Right renal pelvis (tissue), 4 donors: ENCODE measurements around the gene PCIF1. TPM values are rescaled to one million over a fixed set of nuclear protein-coding genes. Genes with fewer than 3 reads are reported as not detected.

Experiments used
- DNase-seq, 4 donors: peaks; one replicate each; pipeline ENCODE4 v3.0.0-alpha.2; 2013; ENCODE audit warnings: low read depth in 4 of 4, low spot score in 3 of 4, missing footprints in 1 of 4
- polyA plus RNA-seq, 4 donors: library from polyadenylated mRNA; unstranded; fragments of 120-200 nt; gene quantifications; one replicate each; pipeline ENCODE4 v1.2.1, GENCODE V29; 2013; ENCODE audit not compliant: insufficient read length in 4 of 4

PCIF1 gene
- polyA plus RNA-seq, 4 donors, result 48.2 to 56.2 (median 49.0) TPM

DNA sequence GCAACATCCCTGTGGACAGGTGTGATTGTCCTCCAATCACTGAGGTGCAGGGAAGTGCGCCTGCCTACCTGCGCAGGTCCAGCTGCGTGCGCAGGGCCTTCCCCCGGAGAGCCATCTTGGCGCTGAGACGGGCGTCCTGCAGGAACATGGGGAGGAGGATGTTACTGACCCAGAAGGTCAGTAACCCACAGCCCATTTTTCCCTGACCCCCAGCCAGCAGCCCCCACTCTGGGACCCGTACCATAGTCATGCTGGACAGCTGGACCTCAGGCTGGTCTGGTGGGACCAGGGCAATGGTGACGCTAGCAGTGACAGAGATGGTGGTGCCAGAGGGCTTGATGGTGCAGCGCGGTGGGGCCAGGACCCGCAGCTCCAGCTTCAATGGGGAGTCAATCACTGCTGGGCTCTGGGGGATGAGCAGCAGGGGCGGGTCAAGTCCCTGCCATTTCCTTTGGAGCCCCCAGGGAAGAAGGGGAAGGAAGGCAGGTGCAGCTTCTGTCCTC is 32.2 kb upstream of the PCIF1 start:
- DNase-seq, result no peak

DNA sequence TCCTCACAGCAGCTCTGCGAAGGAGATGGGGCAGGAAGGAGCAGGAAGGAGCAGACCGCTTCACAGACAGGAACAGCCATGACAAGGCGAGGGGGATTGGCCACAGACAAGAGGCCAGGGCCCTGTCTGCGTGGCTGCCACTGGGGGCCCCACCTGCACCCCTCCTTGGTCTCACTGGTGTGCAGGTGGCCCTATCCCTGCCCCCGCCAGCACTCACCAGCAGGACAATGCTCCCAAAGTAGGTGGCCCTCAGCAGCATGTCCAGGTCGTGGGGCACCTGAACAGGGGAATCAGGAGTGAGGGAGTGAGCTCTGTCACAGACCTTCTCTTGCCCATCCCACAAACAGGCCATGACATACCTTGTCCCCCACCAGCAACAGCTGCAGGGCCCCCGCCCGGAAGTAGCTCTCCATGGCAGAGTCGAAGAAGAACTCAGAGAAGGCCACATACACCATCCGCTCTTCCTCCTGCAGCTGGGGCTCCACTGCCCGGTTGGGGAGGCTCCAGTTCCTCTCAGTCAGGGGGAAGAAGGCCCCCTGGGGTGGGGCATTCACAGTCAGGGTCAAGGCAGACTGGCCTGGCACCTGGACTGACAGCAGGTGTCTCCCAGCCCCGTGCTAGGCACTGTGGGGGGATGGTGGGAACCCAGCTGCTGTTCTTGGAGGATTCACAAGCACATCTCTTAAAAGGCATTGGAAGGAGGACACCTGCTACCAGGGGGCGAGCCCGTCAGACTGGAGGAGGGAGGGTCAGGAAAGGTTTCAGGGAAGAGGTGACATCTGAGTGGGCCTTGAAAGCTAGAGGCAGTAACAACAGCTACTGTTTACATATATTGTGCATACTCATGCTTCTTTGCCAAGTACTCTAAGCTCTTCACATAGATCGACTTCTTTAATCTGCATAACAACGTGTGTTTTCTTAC is 29.6 kb upstream of the PCIF1 start:
- no peak for DNase-seq

DNA sequence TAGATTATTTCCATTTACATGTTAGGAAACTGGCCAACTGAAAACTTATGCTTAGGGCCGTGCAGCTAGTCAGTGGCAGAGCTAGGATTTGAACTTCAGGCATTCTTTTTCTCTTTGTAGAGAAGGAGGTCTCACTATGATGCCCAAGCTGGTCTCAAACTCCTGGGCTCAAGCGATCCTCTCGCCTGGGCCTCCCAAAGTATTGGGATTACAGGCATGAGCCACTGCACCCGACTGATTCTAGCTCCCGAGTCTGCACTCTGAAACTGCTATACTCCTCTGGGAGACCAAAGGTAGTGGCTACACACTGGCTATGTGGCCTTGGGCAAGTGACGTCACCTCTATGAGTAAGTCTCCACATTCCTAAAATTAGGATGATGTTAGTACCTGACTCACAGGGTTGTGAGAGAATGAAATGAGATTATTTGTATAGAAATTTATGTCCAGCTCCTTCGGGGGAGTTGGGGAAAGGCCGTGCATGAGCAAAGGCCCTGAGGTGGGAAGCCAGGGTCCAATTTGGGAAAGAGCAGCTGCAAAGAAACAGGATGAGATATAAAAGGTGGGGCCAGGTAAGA is 28.9 kb upstream of the PCIF1 start:
- no peak for DNase-seq

DNA sequence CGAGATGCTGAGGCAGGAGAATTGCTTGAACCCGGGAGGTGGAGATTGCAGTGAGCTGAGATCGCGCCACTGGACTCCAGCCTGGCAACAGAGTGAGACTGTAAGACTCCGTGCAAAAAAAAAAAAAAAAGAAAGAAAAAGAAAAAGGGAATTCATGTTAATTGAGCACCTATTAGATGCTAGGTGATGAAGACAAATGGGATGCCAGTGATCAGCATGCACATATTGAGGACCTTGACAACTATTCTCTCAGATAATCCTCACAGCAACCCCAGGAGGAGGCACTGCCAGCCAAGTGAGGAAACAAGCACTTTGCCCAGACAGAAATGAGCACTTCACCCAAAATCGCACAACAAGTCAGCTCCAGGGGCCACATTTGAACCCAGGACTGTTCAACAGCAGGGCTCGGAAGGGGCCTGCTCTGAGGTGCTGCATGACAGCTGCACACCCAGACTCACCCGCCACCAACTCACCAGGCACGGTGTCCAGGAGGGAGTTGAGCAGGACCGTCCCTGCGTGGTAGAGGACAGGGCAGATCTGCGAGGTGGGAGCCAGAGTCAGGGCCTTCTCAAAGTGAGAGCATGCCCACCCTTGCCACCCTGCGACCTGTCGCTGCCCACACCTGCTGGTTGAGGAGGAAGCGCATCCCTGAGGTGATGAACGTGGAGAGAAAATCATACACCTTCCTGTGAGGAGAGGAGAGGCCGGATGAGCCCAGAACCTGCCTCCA is 27.1 kb upstream of the PCIF1 start:
- DNase-seq, result no peak

DNA sequence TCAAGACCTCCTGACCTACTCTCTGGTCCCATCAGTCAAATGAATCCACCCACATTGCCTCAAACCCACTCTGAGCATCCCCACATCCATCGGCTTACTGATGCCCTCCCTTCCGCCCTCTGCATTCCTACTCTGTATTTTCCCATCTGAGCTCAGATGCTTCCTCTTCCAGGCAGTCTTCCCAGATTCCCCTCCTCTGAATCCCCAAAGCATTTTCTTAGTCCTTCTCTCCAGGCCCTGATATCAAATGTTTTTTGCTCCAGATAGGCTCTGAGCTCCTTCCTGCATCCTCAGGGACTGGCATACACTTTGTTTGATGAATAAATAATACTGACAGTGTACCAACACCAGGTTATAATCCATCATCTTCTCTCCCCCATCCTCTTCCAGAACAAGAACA is 26.4 kb upstream of the PCIF1 start:
- DNase-seq, result no peak

DNA sequence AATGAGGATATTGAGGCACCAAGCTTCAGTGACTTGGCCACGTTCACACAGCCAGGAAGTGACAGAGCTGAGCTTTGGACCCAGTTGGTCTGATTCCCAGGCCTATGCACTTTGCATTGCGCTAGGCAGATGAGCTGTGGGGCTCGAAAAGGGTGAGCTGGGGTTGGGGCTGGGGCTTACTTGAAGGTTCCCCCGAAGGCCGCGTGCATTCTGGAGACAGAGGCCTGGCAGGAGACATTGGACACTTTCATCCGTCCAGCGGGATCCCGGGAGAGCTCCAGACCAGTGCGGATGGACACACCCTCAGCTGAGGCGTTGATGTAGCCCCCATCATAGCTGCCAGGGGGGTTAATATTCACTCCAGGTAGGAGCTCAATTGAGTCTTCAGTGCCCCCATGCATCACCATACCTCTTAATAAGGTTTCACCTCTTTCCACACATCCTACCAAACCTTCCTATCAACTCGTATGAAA is 25.1 kb upstream of the PCIF1 start:
- no peak for DNase-seq

DNA sequence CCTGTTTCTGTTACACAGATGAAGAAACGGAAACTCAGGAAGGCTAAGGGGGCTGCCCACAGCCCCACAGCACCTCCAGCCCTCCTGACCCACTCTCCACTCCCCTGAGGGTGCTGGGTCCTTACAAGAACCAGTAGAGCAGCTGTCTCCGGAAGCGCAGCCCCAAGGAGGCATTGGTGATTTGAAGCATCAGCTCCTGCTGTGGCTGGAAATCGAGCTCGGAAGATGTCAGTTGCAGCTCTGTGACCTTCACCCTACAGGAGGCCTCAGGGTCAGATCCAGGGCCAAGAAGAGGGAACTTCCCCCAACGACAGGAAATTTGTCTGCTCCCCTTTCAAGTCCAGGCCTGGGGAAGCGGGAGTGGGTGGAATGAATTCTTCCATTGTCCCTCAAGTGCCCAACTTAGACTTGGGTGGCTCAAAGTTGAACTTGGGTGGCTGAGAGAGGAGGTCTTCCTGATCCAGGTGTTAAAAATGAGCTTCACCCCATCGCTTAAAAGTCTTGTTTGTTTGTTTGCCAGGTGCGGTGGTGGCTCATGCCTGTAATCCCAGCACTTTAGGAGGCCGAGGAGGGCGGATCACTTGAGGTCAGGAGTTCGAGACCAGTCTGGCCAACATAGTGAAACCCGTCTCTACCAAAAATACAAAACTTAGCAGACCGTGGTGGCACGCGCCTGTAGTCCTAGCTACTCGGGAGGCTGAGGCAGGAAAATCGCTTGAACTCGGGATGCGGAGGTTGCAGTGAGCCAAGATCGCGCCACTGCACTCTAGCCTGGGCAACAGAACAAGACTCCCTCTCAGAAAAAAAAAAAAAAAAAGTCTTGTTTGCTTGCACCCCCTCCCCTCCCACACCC is 24.4 kb upstream of the PCIF1 start:
- DNase-seq, result no peak

DNA sequence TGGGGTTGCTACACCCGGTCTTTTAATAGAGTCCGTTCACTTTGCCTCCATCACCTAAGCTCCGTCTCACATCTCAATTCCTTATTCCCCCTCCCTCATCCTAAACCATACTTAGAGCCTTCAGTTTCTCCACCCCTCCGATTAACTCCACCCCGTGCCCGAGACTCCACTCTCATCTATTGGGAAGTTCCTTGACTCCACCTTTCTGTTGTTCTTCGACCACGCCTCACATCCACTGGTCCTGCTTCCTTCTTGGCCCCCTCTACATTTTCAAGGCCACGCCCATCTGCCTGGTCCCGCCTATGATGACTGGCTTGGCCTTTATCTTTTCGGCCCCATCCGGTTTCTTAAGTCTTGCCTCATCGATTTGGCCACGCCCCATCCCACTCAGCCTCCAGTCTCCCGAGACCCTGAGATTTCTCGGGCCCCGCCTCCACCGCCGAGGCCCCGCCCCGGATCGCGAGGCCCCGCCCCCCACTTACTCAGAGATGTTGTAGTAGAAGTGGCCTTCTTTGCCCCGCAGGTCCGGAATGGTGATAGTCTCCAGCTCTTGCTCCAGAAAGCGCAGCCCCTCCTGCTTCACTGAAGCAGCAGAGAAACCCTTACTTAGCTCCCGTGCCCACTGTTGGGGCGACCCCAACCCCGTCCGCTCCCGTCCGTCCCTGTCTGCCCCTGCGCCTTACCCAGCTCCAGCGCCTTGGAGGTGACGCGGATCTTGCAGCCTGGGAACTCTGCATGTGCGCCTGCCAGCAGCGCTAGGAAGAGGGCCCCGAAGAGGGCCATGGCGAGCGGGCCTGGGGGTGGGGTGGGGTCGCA is 23.6 kb upstream of the PCIF1 start:
- DNase-seq, result peak; percentile 84 to 95 (median 94)

DNA sequence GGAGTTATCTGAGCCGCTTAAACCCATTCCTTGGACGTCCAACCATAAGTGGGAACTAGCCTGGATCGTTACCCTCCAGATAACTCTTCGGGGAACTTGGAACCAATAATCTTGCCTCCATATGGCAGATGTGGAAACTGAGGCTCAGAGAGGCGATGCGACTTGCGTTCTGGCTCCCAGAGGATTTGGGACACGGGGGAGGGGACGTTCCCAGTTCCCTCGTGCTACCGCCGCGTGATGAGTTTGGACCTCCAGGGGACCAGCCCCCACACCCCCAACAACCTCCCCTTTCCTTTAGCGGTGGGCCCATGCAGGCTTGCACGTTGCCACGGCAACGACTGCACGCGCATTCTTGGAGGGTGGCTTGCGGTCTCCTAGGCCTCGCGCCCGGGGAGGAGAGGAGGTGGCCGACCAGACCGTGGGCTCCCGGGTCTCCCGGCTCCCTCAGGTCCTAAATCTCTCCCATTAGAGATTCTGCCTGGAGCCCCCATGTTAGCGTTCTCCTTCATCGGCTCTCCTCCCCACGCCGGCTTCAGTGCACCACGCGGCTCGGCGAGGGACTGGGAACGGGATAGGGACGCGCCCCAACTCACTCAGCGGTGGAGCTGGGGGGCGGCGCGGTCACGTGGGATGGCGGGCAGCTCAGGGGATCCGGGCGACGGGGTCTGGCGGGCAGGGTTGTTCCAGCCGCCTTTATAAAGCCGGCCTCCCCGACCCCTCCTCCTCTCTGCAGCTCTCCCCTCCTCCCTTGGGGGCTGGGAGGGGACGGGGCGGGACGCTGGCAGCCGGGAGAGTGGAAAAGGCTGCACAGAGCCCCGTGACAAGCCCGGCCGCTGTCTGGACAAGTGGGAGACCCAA is 22.8 kb upstream of the PCIF1 start, which contains the start of gene PLTP:
Gene PLTP, minus strand, starts transcription at position 670 of the 858 bp plus-strand sequence. CDS start 703 bp downstream, outside the sequence.
- DNase-seq, result peak in 1 of 4 donors; percentile 47

DNA sequence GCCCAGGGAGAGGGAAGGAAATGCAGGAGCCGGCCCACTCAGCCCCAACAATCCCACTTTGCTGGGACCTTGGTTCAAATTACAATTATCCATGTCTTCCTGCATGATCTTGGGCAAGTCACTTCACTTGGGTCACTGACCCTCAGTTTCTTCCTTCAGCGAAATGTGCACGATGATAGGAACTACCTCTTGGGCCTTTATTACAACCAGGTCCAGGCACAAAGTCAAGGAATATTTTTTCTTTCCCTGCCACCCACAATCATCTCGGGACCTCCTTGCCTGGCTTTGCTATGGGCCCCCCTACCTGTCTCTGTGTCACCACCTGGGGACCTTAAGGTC is 22.2 kb upstream of the PCIF1 start:
- DNase-seq, result no peak

DNA sequence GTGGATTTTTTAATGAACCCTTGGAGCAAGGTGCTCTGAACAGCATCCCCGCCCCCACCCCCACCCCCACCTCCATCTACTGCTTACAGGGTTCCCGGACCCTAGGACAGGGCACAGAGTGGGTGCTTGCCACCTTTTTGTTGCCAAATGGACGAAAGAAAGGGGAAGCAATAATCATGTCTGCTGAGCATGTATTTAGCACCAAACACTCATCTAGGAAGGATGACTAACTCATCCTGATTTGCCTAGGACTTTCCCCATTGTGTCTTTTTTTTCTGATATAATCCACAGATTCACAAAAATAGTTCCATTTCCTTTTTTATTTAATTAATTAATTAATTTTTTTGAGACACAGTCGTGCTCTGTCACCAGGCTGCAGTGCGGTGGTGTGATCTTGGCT is 21.4 kb upstream of the PCIF1 start:
- DNase-seq, result no peak

DNA sequence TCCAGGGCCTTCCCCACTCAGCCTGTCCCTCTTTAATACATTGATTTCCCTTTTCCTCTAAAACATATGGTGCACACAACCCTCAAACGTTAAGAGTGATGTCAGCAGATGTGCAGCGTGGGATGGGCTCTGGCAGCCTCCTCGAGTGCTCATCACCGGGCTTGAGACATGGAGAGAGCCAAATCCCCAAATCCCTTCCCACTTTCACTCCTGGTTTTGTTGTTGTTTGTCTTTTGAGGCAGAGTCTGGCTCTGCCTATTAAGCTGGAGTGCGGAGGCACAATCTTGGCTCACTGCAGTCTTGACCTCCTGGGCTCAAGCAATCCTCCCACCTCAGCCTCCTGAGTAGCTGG is 16.7 kb upstream of the PCIF1 start:
- no peak for DNase-seq

DNA sequence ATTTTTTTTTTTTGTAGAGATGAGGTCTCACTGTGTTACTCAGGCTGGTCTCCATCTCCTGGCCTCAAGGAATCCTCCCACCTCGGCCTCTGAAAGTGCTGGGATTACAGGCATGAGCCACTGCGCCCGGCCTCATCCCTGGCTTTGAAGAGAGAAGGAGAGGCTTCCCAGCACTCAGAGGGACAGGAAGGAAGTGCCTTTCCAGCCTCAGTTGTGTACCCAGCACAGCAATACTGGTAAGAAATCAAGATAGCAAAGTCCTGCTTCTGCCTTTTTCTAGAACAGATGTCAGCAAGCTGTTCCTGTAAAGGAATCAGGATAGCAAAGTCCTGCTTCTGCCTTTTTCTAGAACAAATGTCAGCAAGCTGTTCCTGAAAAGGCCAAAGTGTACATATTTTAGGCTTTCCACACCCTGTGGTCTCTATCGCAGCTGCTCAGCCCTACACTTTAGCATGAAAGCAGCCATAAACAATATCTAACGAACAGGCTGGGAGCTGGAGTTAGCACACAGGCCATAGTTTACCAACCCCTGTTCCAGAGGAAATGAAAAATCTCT is 16.2 kb upstream of the PCIF1 start:
- no peak for DNase-seq

DNA sequence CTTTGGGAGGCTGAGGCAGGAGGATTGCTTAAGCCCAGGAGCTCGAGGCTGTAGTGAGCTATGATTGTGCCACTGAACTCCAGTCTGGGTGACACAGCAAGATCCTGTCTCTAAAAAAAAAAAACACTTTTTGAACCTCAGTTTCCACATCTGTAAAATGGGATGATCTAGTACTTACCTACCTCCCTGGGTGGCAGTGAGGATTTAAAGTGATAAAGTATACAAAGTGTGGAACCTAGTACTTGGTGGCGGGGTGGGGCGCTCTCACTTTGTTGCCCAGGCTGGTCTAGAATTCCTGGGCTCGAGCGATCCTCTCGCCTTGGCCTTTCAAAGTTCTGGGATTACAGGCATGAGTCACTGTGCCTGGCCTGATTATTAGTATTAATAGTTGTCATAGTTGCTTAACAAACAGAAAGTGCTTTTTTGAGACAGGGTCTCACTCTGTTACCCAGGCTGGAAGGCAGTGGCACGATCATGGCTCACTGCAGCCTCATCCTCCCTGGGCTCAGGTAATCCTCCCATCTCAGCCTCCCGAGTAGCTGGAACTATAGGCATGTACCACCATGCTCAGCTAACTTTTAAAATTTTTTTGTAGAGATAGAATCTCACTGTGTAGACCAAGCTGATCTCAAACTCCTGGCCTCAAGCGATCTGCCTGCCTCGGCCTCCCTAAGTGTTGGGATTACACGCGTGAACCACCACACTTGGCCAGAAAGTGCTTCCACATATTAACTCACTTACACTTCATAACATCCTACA is 15.5 kb upstream of the PCIF1 start:
- no peak for DNase-seq

DNA sequence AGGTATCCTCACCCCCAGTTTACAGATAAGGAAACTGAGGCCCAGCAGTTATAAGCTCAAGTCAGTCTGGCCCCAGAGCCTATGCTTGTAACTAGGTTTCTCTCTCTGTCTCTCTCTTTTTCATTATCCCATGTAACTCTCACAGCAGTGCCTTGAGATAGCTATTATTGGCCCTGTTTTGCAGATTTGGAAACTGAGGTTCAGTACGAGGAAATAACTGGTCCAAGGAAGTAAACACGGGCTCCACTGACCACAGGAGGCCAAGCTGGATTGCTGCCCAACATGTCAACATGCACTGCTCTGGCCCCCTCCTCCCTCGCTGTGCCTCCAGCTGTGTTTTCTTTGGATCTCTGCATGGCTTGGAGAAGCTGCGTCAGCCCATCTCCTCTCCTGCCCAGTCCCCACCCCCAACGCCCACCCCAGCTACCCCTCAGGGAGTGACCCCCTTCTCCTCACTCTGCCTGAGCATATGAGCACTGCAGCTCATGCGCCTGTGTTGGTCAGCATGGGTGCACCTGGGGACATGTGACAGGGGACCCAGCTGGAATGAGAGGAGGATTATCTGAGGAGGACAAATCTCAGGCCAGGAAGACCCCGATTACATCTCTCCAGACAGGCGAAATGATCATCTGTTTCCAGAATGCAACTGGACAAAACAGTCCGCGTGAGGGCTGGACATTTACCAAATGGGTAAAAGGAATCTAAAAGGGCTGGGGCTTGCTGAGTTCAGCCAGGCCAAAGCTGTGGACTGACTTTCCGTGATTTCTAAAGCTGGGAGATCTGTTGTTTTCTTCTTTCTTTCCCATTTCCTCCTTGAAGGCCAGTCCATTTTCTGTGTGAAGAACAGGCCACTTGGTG is 14.7 kb upstream of the PCIF1 start:
- no peak for DNase-seq

DNA sequence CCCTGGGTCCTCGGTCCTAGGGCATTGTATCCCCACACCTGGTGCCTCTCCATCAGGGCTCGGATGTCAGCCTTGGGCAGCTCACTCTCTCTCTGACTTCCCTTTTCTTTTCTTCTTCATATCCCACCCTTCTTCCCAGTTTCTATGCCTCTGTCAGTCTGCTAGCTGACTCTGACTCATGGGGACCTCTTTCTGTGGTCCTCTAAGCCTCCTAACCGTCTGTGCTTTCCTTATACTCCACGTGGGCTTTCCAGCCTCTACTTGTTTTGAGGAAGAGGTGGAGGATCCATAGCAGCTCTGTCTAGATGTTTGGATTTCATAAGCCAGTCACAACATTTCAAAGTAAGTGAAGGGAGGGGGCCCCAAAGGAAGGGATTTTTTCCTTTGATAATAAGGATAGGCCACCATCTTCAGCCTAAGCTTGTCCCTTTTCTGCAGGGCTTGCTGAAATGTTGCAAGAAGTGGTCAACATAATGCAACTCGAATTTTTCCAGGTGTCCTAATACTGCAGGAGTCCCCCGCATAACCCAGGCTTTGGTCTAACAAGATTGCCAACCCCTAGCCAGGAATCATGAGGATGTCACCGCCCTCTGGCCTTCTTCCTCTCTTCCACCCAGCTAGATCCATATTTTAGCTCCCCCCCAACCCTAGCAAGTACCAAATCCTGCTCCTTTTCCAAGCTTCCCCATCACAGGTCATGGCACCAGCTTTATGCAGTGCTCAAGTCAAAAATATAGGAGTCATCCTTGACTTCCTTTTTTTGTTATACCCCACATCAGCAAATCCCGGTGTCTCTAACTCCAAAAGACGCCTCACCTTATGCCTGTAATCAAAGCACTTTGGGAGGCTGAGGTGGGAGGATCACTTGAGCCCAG is 13.8 kb upstream of the PCIF1 start:
- no peak for DNase-seq
